Left ventricle myocardium superior (tissue), 1 donor: ENCODE data around the gene SIM2. TPM values are rescaled to one million over a fixed set of nuclear protein-coding genes. Genes with fewer than 3 reads are reported as not detected.
A peak's percentile ranks its signal among the peaks of the same experiment; 100 is the strongest.

ENCODE experiments used
- ATAC-seq: fragments of 200-7000 bp; cut with Tn5 transposase; one replicate; pipeline ENCODE4 v1.9.1; 2020; ENCODE audit warnings: mild to moderate bottlenecking, moderate library complexity
- DNase-seq: peaks from one replicate; pipeline ENCODE4 v3.0.0-alpha.2; 2020
- intact Hi-C: fragments of 100-400 bp; cut with micrococcal nuclease; formaldehyde crosslinking; loops from one replicate; pipeline ENCODE4 v1.11.0; 2022
- total RNA-seq: library from RNA; stranded (reverse); fragmentation: NEBNext Ultra II Directional; extraction: Animal tissue kit (Norgen Biotek cat#: 25700); gene quantifications from one replicate; pipeline ENCODE4 v1.2.1, GENCODE V29; 2021
- donor health status: DM: no; HTN: yes; CAD: no; lungs with severe emphysema.

Gene SIM2
- total RNA-seq, 1 donor from 2014 or later, result not detected

- intact Hi-C loops, result no loop called here
- DNase-seq (no peak), ATAC-seq (no peak)
These were observed 997 bp upstream of the SIM2 start for GRCh38 chr21:36697851-36698384.

DNA sequence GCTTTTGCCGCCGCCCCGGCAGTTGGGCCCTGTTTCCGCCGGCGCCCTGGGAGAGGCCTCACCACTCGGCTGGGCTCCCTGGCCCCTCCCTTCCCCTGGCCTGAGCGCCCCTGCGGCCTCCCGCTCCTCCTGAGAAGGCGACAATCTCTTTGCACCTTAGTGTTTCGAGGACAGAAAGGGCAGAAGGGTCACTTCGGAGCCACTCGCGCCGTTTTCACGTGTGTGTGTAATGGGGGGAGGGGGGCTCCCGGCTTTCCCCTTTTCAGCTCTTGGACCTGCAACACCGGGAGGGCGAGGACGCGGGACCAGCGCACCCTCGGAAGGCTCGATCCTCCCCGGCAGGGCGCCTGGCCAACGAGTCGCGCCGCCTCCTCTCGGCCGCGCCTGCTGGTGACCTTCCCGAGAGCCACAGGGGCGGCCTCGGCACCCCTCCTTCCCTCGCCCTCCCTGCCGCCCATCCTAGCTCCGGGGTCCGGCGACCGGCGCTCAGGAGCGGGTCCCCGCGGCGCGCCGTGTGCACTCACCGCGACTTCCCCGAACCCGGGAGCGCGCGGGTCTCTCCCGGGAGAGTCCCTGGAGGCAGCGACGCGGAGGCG, 432 bp upstream of the SIM2 start:
- peak; percentile 27 for ATAC-seq
- intact Hi-C loops, result no loop called here
- DNase-seq, result no peak

GRCh38 chr21:36699546-36700294, 805 bp downstream of the SIM2 start:
- ATAC-seq (no peak), DNase-seq (no peak)
- intact Hi-C loops, result no loop called here

DNA sequence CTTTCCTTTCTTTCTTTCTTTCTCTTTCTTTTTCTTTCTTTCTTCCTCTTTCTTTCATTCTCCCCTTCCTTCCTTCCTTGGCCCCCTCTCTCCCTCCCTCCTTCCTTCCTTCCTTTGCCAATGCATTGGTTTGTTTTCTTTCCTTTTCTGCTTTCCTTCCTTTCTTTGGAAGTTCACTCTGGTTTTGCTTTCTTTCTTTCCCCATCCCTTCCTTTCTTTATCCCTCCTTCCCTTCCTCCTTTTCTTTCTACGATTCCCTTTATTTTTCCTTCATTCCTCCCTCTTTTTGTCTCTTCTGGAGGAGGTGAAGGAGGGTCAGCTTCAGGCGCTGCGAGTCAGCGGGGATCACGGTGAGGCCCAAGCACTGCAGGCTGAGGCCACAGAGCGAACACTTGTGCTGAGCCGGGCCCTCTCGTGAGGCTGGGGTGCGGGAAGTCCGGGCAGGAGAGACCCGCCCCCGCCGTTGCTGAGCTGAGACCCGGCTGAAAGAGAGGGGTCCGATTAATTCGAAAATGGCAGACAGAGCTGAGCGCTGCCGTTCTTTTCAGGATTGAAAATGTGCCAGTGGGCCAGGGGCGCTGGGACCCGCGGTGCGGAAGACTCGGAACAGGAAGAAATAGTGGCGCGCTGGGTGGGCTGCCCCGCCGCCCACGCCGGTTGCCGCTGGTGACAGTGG, 1.5 kb downstream of the SIM2 start:
- DNase-seq (no peak), ATAC-seq (no peak)
- intact Hi-C loops, result no loop called here

DNA sequence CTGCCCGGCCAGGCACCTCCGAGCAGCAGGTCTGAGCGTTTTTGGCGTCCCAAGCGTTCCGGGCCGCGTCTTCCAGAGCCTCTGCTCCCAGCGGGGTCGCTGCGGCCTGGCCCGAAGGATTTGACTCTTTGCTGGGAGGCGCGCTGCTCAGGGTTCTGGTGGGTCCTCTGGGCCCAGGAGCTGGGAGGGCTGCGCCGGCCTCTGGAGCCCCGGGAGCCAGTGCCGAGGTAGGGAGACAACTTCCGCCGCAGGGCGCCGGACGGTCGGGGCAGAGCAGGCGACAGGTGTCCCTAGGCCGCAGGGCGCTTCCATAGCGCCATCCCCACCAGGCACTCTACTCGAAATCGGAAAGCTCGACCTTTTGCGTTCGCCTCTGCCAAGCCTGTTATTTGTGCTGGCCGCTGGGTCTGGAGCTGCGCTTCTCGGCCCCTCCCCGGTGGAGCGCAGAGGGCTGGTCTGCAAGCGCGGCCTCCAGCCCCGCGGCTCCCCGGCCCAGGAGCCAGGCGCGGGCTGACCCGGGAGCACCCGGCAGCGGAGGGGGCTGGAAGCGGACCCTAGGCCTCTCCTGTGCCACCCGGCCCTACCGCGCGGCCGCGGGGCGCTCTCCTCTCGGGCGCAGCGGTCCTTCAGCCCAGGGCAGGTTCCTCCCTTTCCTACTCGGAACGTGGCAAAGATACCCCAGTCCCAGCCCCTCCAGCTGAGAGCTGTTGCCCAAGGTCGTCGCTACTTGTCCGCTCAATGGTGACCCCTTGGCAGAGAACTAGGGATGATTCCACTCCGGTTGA, 2.2 kb downstream of the SIM2 start:
- intact Hi-C loops, result no loop called here
- DNase-seq (no peak), ATAC-seq (peak; percentile 16)

- intact Hi-C loops, result no loop called here
- DNase-seq, result no peak
- no peak for ATAC-seq
These were observed 3.1 kb downstream of the SIM2 start for GRCh38 chr21:36701756-36702621.

- intact Hi-C loops, result no loop called here
- no peak for ATAC-seq
These were observed 3.7 kb downstream of the SIM2 start for GRCh38 chr21:36702622-36702968.

GRCh38 chr21:36703123-36703522, 4.2 kb downstream of the SIM2 start:
- ATAC-seq (no peak), DNase-seq (no peak)
- intact Hi-C loops, result no loop called here

More at GRCh38 chr21:36702622-36702968, 3.7 kb downstream of the SIM2 start:
- no peak for DNase-seq

GRCh38 chr21:36703626-36704280, 4.8 kb downstream of the SIM2 start:
- intact Hi-C loops, result no loop called here
- no peak for ATAC-seq
- DNase-seq, result no peak

GRCh38 chr21:36704281-36704957, 5.5 kb downstream of the SIM2 start:
- no peak for DNase-seq
- intact Hi-C loops, result no loop called here
- no peak for ATAC-seq

GRCh38 chr21:36704958-36705678, 6.2 kb downstream of the SIM2 start:
- ATAC-seq (no peak), DNase-seq (no peak)

GRCh38 chr21:36705679-36706481, 7.0 kb downstream of the SIM2 start:
- no peak for ATAC-seq
- no peak for DNase-seq
- intact Hi-C loops, result no loop called here

More at GRCh38 chr21:36704958-36705678, 6.2 kb downstream of the SIM2 start:
- intact Hi-C loops, result no loop called here

GRCh38 chr21:36706482-36706852, 7.6 kb downstream of the SIM2 start:
- DNase-seq (no peak), ATAC-seq (no peak)
- intact Hi-C loops, result no loop called here

GRCh38 chr21:36706951-36707762, 8.2 kb downstream of the SIM2 start:
- intact Hi-C loops, result no loop called here
- ATAC-seq, result no peak
- DNase-seq, result no peak

DNA sequence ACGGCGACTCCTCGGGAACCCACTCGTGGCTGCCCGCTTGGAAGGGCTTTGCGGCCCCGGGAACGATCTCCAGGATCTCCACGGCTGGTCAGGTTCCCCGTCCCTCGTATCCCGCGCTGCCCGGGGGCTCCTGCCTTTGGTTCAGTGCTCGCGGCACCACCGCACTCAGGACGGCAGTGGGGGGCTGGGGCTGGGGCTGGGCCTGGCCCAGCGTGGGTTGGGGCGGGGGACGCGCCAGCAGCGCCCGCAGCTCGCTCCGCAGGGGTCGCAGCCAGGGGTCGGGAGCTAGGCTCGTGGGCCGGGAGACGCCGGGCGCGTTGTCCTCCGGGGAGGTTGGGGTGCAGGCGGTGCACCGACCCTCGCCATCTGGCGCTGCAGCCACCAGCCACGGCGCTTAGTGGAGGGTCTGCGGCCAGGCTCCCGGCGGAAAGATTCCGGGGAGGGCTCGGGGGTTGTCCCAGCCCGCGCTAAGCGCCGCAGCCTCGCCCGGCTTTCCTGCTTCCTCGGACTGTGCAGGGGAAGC, 8.9 kb downstream of the SIM2 start:
- intact Hi-C loops, result no loop called here
- ATAC-seq (no peak), DNase-seq (no peak)
